GM23338 (cell line): Measurements from ENCODE around the gene ITPR3. TPM values are rescaled to one million over a fixed set of nuclear protein-coding genes. Genes with fewer than 3 reads are reported as not detected.

Experiments
- ATAC-seq: fragments of 200-7000 bp; cut with Tn5 transposase; 3 replicates; pipeline ENCODE4 v1.9.1; 2020
- DNase-seq: peaks from one replicate; pipeline ENCODE4 v3.0.0-alpha.2; 2015; ENCODE audit warnings: low spot score
- H2AFZ ChIP-seq: fragments of 200-600 bp; sonication (generic); 2 replicates; pipeline ENCODE4 v1.8.0; 2016; ENCODE audit warnings: antibody characterized with exemption, mild to moderate bottlenecking, moderate library complexity
- H3F3A ChIP-seq: fragments of 200-600 bp; sonication (generic); replicated peaks from 2 replicates; pipeline ENCODE4 v1.8.0; 2017; ENCODE audit warnings: antibody characterized with exemption, mixed run types, low read depth
- H3K27ac ChIP-seq: fragments of 200-600 bp; sonication (generic); 2 replicates; pipeline ENCODE4 v1.6.1; 2016; ENCODE audit warnings: low read depth
- H3K27me3 ChIP-seq: fragments of 200-600 bp; sonication (generic); 2 replicates; pipeline ENCODE4 v1.8.0; 2016; ENCODE audit warnings: mild to moderate bottlenecking, mixed run types, moderate library complexity; ENCODE audit not compliant: insufficient read depth
- H3K36me3 ChIP-seq: fragments of 200-600 bp; sonication (generic); 2 replicates; pipeline ENCODE4 v1.8.0; 2016; ENCODE audit warnings: mild to moderate bottlenecking; ENCODE audit not compliant: insufficient read depth
- H3K4me1 ChIP-seq: fragments of 200-600 bp; sonication (generic); 2 replicates; pipeline ENCODE4 v1.8.0; 2016; ENCODE audit warnings: mild to moderate bottlenecking, moderate library complexity; ENCODE audit not compliant: insufficient read depth
- H3K4me2 ChIP-seq: fragments of 200-600 bp; sonication (generic); 2 replicates; pipeline ENCODE4 v1.7.1; 2017; ENCODE audit warnings: mixed run types
- H3K4me3 ChIP-seq: fragments of 200-600 bp; sonication (generic); 2 replicates; pipeline ENCODE4 v1.6.1; 2016; ENCODE audit warnings: mixed run types
- H3K79me2 ChIP-seq: fragments of 200-600 bp; sonication (generic); replicated peaks from 2 replicates; pipeline ENCODE4 v1.8.0; 2017; ENCODE audit warnings: mild to moderate bottlenecking; ENCODE audit not compliant: insufficient read depth
- H3K9me2 ChIP-seq: fragments of 200-600 bp; sonication (generic); 2 replicates; pipeline ENCODE4 v1.8.0; 2017; ENCODE audit not compliant: insufficient read depth
- H4K20me1 ChIP-seq: fragments of 200-600 bp; sonication (generic); replicated peaks from 2 replicates; pipeline ENCODE4 v1.8.0; 2017; ENCODE audit warnings: mild to moderate bottlenecking; ENCODE audit not compliant: insufficient read depth
- H3K27ac Mint-ChIP-seq: 2 replicates; pipeline ENCODE4 v1.8.0; 2020; ENCODE audit warnings: inconsistent platforms, mild to moderate bottlenecking, moderate library complexity, mixed read lengths
- H3K27me3 Mint-ChIP-seq: 3 replicates; pipeline ENCODE4 v1.8.0; 2022; ENCODE audit warnings: low read depth, mild to moderate bottlenecking, moderate library complexity, mixed read lengths, inconsistent platforms; ENCODE audit not compliant: insufficient read depth, poor library complexity
- H3K36me3 Mint-ChIP-seq: 3 replicates; pipeline ENCODE4 v1.8.0; 2021; ENCODE audit warnings: low read depth, mild to moderate bottlenecking, inconsistent platforms, moderate library complexity, mixed read lengths
- H3K4me1 Mint-ChIP-seq: 3 replicates; pipeline ENCODE4 v1.8.0; 2020; ENCODE audit warnings: mild to moderate bottlenecking, inconsistent platforms, mixed read lengths
- H3K4me3 Mint-ChIP-seq: 3 replicates; pipeline ENCODE4 v1.8.0; 2021; ENCODE audit warnings: moderate library complexity, mild to moderate bottlenecking, inconsistent platforms, mixed read lengths
- H3K9me3 Mint-ChIP-seq: 3 replicates; pipeline ENCODE4 v1.8.0; 2020; ENCODE audit warnings: moderate library complexity, mild to moderate bottlenecking, inconsistent platforms, mixed read lengths
- CREB1 ChIP-seq: fragments of 250-450 bp; sonication (Bioruptor Pico); IDR thresholded peaks from 2 replicates; pipeline ENCODE4 v1.5.0; 2020; ENCODE audit warnings: low read depth, mild to moderate bottlenecking, moderate library complexity
- CTCF ChIP-seq, 2 experiments: fragments of 200-600 bp in 1 of 2; sonication (generic) in 1 of 2; conservative IDR thresholded peaks; 2 replicates each; pipeline versions ENCODE4 v1.5.1 to v1.6.1; 2016 to 2017; ENCODE audit warnings: antibody characterized with exemption in 2 of 2, low read depth in 2 of 2, mild to moderate bottlenecking in 2 of 2, moderate library complexity in 1 of 2
- ETS1 ChIP-seq: IDR thresholded peaks from 2 replicates; pipeline ENCODE4 v1.6.1; 2016; ENCODE audit warnings: antibody characterized with exemption
- JUNB ChIP-seq: IDR thresholded peaks from one replicate; pipeline ENCODE4 v1.6.1; 2016; ENCODE audit warnings: antibody characterized with exemption; ENCODE audit not compliant: unreplicated experiment
- NANOG ChIP-seq: IDR thresholded peaks from 2 replicates; pipeline ENCODE4 v1.6.1; 2016; ENCODE audit warnings: antibody characterized with exemption, borderline replicate concordance
- POLR2AphosphoS5 ChIP-seq: IDR thresholded peaks from 2 replicates; pipeline ENCODE4 v1.6.1; 2016; ENCODE audit warnings: antibody characterized with exemption, low read depth
- STAT1 ChIP-seq: IDR thresholded peaks from one replicate; pipeline ENCODE4 v1.6.1; 2016; ENCODE audit warnings: antibody characterized with exemption; ENCODE audit not compliant: unreplicated experiment
- polyA plus RNA-seq: library from polyadenylated mRNA; unstranded; fragments of >200 nt; fragmentation: Nextera tagmentation; extraction: Ambion mirVana; gene quantifications from 2 replicates; pipeline ENCODE4 v1.2.1, GENCODE V29; 2016
- total RNA-seq: library from RNA; depleted of rRNA; stranded (reverse); fragments of >200 nt; shearing (Covaris generic); gene quantifications from 2 replicates; pipeline ENCODE4 v1.2.3, GENCODE V29; 2014

ITPR3 gene
- total and polyA plus RNA-seq, 2 experiments from 2014 or later: 7.3 to 31.9 TPM

- Histone ChIP-seq H2AFZ (no peak overlapping the region), H3K4me1 (peaks cover 40% of the 10 kb centered on the region), H3K4me2 (peak overlapping the region; percentile 99; the same call in 1 of the 2 replicates), H3K9me2 (no peaks in the 10 kb centered on the region), H4K20me1 (peaks cover 20% of the 10 kb centered on the region), H3K36me3 (0 out of 2 replicates have a peak, but pooled peaks cover 5% of the 10 kb centered on the region), H3K4me3 (no peak overlapping the region), H3K27me3 (peaks cover 26% of the 10 kb centered on the region), H3F3A (peaks cover 4% of the 10 kb centered on the region; the same call in 1 of the 2 replicates), H3K27ac (no peak overlapping the region), H3K79me2 (peaks cover 36% of the 10 kb centered on the region; the same call in 1 of the 2 replicates)
- DNase-seq: no peak
- TF ChIP-seq POLR2AphosphoS5: no peak
- Mint-ChIP-seq H3K27ac (no peak overlapping the region), H3K4me1 (peaks cover 49% of the 10 kb centered on the region), H3K27me3 (peaks cover 21% of the 10 kb centered on the region), H3K36me3 (peaks cover 4% of the 10 kb centered on the region; the same call in 2 of the 3 replicates), H3K4me3 (peak overlapping the region; percentile 45; the same call in 2 of the 3 replicates), H3K9me3 (no peaks in the 10 kb centered on the region)
- ATAC-seq: no peak
Observed at GRCh38 chr6:33623895-33624381, 2.8 kb downstream of the ITPR3 start.

- H3K27ac Mint-ChIP-seq: no peak overlapping the region
- H3K4me2 ChIP-seq: no peak overlapping the region
- ATAC-seq (no peak), DNase-seq (no peak)
- peaks cover 31% of the 10 kb centered on the region for H3K4me1 ChIP-seq
- H3K36me3 ChIP-seq: 0 out of 2 replicates have a peak, but pooled peaks cover 5% of the 10 kb centered on the region
- no peaks in the 10 kb centered on the region for H3F3A ChIP-seq
- no peak overlapping the region for H2AFZ ChIP-seq
- H3K36me3 Mint-ChIP-seq: peaks cover 4% of the 10 kb centered on the region; the same call in 2 of the 3 replicates
- no peak overlapping the region for H3K27ac ChIP-seq
- peaks cover 41% of the 10 kb centered on the region for H3K4me1 Mint-ChIP-seq
- H3K4me3 ChIP-seq: no peak overlapping the region
- peaks cover 19% of the 10 kb centered on the region; the same call in 1 of the 2 replicates for H3K27me3 ChIP-seq
- H4K20me1 ChIP-seq: peaks cover 20% of the 10 kb centered on the region
- peaks cover 16% of the 10 kb centered on the region for H3K27me3 Mint-ChIP-seq
- no peaks in the 10 kb centered on the region for H3K9me3 Mint-ChIP-seq
- H3K79me2 ChIP-seq: peaks cover 41% of the 10 kb centered on the region; the same call in 1 of the 2 replicates
- no peak overlapping the region for H3K4me3 Mint-ChIP-seq
- TF ChIP-seq CREB1 (CRISPR knock-in tag): no peak
- no peak for TF ChIP-seq ETS1
- TF ChIP-seq CTCF (conservative IDR thresholded peaks at IDR 0.05; ENCODE audit: low read depth in 2 of 2): no peak
- TF ChIP-seq POLR2AphosphoS5: no peak
- no peaks in the 10 kb centered on the region for H3K9me2 ChIP-seq
Observed at GRCh38 chr6:33624856-33625255, 3.7 kb downstream of the ITPR3 start.

- Histone ChIP-seq H3F3A (0 out of 2 replicates have a peak, but pooled peaks cover under 1% of the 10 kb centered on the region), H3K36me3 (0 out of 2 replicates have a peak, but pooled peaks cover 5% of the 10 kb centered on the region), H3K4me3 (no peak overlapping the region), H3K4me2 (no peak overlapping the region), H3K79me2 (peaks cover 31% of the 10 kb centered on the region; the same call in 1 of the 2 replicates), H3K9me2 (no peaks in the 10 kb centered on the region), H3K4me1 (peaks cover 33% of the 10 kb centered on the region), H3K27me3 (peaks cover 1% of the 10 kb centered on the region; the same call in 1 of the 2 replicates), H2AFZ (no peak overlapping the region), H3K27ac (no peak overlapping the region), H4K20me1 (peaks cover 29% of the 10 kb centered on the region)
- Mint-ChIP-seq H3K36me3 (peaks cover 4% of the 10 kb centered on the region; the same call in 2 of the 3 replicates), H3K27me3 (peaks cover 10% of the 10 kb centered on the region), H3K9me3 (no peaks in the 10 kb centered on the region), H3K27ac (no peak overlapping the region), H3K4me1 (peaks cover 45% of the 10 kb centered on the region), H3K4me3 (no peak overlapping the region)
- ATAC-seq (peak; percentile 16), DNase-seq (no peak)
- no peak for TF ChIP-seq STAT1
- TF ChIP-seq JUNB: no peak
- TF ChIP-seq NANOG: no peak
- TF ChIP-seq POLR2AphosphoS5: no peak
Observed at GRCh38 chr6:33627876-33628275, 6.8 kb downstream of the ITPR3 start.
